ENCODE data around the gene KLF6.

KLF6 gene

GRCh38 chr10:3782451-3783315, 2.3 kb downstream of the KLF6 start:
- peak overlapping the region; percentile 98 for H3K27ac ChIP-seq
- no peak for TF ChIP-seq CTCF (conservative IDR thresholded peaks at IDR 0.05)
- TF ChIP-seq ZFX (IDR thresholded peaks at IDR 0.05): no peak

- H3K27ac ChIP-seq: no peak overlapping the region
- TF ChIP-seq CTCF (conservative IDR thresholded peaks at IDR 0.05) (no peak), ZFX (IDR thresholded peaks at IDR 0.05) (no peak)
Measured at GRCh38 chr10:3782146-3782450, 2.9 kb downstream of the KLF6 start.

- TF ChIP-seq ZFX (IDR thresholded peaks at IDR 0.05) (no peak), CTCF (conservative IDR thresholded peaks at IDR 0.05) (no peak)
- H3K27ac ChIP-seq: no peak overlapping the region
Measured at GRCh38 chr10:3781468-3782145, 3.4 kb downstream of the KLF6 start.

GRCh38 chr10:3780771-3781467, 4.1 kb downstream of the KLF6 start:
- TF ChIP-seq CTCF (conservative IDR thresholded peaks at IDR 0.05) (no peak), ZFX (IDR thresholded peaks at IDR 0.05) (no peak)
- no peak overlapping the region for H3K27ac ChIP-seq

- H3K27ac ChIP-seq: no peak overlapping the region
Measured at GRCh38 chr10:3780021-3780770, 4.8 kb downstream of the KLF6 start.

GRCh38 chr10:3779158-3779741, 5.8 kb downstream of the KLF6 start:
- no peak overlapping the region for H3K27ac ChIP-seq
- TF ChIP-seq ZFX (IDR thresholded peaks at IDR 0.05): no peak
- no peak for TF ChIP-seq CTCF (conservative IDR thresholded peaks at IDR 0.05)

More at GRCh38 chr10:3780021-3780770, 4.8 kb downstream of the KLF6 start:
- no peak for TF ChIP-seq ZFX (IDR thresholded peaks at IDR 0.05)
- no peak for TF ChIP-seq CTCF (conservative IDR thresholded peaks at IDR 0.05)
